ENCODE data around the gene FOXO4. TPM values are rescaled to one million over a fixed set of nuclear protein-coding genes. Genes with fewer than 3 reads are reported as not detected.
A peak's percentile ranks its signal among the peaks of the same experiment; 100 is the strongest.

Gene FOXO4
- total and polyA plus RNA-seq, 11 donors = 23.2 to 48.7 (median 32.7) TPM

GRCh38 chrX:71118985-71119535 is 23.4 kb downstream of the FOXO4 start:
- no peak for TF ChIP-seq POLR2A (IDR thresholded peaks at IDR 0.05)
- no peak for TF ChIP-seq CTCF (IDR thresholded peaks at IDR 0.05)
- intact Hi-C loops (cut with DNase I) = no loop called here

GRCh38 chrX:71128166-71128833 is 32.6 kb downstream of the FOXO4 start:
- no peak overlapping the region for H3K27ac ChIP-seq
- no peak overlapping the region for H3K4me3 ChIP-seq
- peaks cover 0 to 96% (median 84%) of the 10 kb centered on the region in 9 donors for H3K36me3 ChIP-seq
- no peaks in the 10 kb centered on the region for H3K9me3 ChIP-seq
- ATAC-seq (no peak), DNase-seq (no peak)
- H3K4me1 ChIP-seq = no peaks in the 10 kb centered on the region
- no peak for TF ChIP-seq CTCF (IDR thresholded peaks at IDR 0.05)
- TF ChIP-seq POLR2A (IDR thresholded peaks at IDR 0.05) = no peak
- intact Hi-C loops (cut with DNase I) = loop anchor here in 1 of 10 donors (10.0 kb wide), 1 partner anchor 47 kb away; no protein-coding TSS in a partner anchor
- H3K27me3 ChIP-seq = no peaks in the 10 kb centered on the region
- 82 to 85% (median 83%) methylated on average over 10 to 12 of the region's 12 CpGs for WGBS, 4 donors

More at GRCh38 chrX:71118985-71119535, 23.4 kb downstream of the FOXO4 start:
- no peaks in the 10 kb centered on the region for H3K27me3 ChIP-seq
- H3K9me3 ChIP-seq = peaks cover 0 to 6% (median 0%) of the 10 kb centered on the region in 12 donors
- ATAC-seq = peak in 3 of 4 donors; percentile 11 to 49 (median 48)
- H3K36me3 ChIP-seq = peaks cover 0 to 43% (median 34%) of the 10 kb centered on the region in 9 donors
- 2 to 36% (median 19%) methylated on average over 16 to 17 of the region's 17 CpGs for WGBS, 4 donors
- peak overlapping the region; percentile 34 to 88 (median 66) for H3K4me3 ChIP-seq
- H3K27ac ChIP-seq = peak overlapping the region; percentile 36 to 84 (median 77)
- DNase-seq = no peak
- H3K4me1 ChIP-seq = peaks cover 0 to 15% (median 5%) of the 10 kb centered on the region in 12 donors

- H3K4me1 ChIP-seq = no peaks in the 10 kb centered on the region
- WGBS, 4 donors = 34 to 41% (median 37%) methylated on average over 18 of the region's 18 CpGs
- no peaks in the 10 kb centered on the region for H3K9me3 ChIP-seq
- peak in 3 of 4 donors; percentile 68 to 81 (median 74) for ATAC-seq
- DNase-seq = peak; percentile 50 to 76 (median 61)
- no peak overlapping the region for H3K4me3 ChIP-seq
- no peaks in the 10 kb centered on the region for H3K27me3 ChIP-seq
- no peak for TF ChIP-seq POLR2A (IDR thresholded peaks at IDR 0.05)
- TF ChIP-seq CTCF (IDR thresholded peaks at IDR 0.05) = peak; percentile 55 to 73 (median 62)
- no peak overlapping the region for H3K27ac ChIP-seq
- peaks cover 0 to 92% (median 81%) of the 10 kb centered on the region in 9 donors for H3K36me3 ChIP-seq
- intact Hi-C loops (cut with DNase I) = loop anchor here in 2 of 10 donors (1.0 to 10.0 kb wide), 2 partner anchors 31 to 46 kb away; no protein-coding TSS in a partner anchor
These were observed 33.5 kb downstream of the FOXO4 start for GRCh38 chrX:71128915-71129765.
